ENCODE measurements around the gene EDC4. TPM values are rescaled to one million over a fixed set of nuclear protein-coding genes. Genes with fewer than 3 reads are reported as not detected.

The EDC4 gene
- total RNA-seq, 1 donor from 2014 or later, result 64.8 TPM

GRCh38 chr16:67856927-67857546, 15.8 kb upstream of the EDC4 start:
- Histone ChIP-seq H3K4me2 (ENCODE audit: low read length) (peak overlapping the region; percentile 71), H3K27ac (ENCODE audit: low read depth, low read length) (peak overlapping the region; percentile 98), H3K27me3 (ENCODE audit: insufficient read depth, low read length) (no peaks in the 10 kb centered on the region), H3K79me2 (ENCODE audit: insufficient read depth, low read length) (peaks cover 99% of the 10 kb centered on the region), H3K9ac (ENCODE audit: low read length) (peak overlapping the region; percentile 76), H4K20me1 (ENCODE audit: insufficient read depth, low read length) (peaks cover 90% of the 10 kb centered on the region), H3K4me1 (ENCODE audit: insufficient read depth, low read length) (peaks cover 40% of the 10 kb centered on the region), H2AFZ (ENCODE audit: low read depth, low read length) (no peak overlapping the region), H3K36me3 (ENCODE audit: insufficient read depth, low read length) (no peaks in the 10 kb centered on the region), H3K9me3 (ENCODE audit: insufficient read depth, low read depth, low read length) (no peaks in the 10 kb centered on the region), H3K4me3 (ENCODE audit: insufficient read depth, low read depth, low read length) (no peak overlapping the region)
- DNase-seq (ENCODE audit: low read depth) (no peak), FAIRE-seq (no peak)
- Mint-ChIP-seq H3K36me3 (ENCODE audit: low read depth, unreplicated experiment) (peaks cover 19% of the 10 kb centered on the region), H3K4me1 (ENCODE audit: low read depth, unreplicated experiment) (peaks cover 38% of the 10 kb centered on the region), H3K27me3 (ENCODE audit: low read depth, unreplicated experiment) (no peaks in the 10 kb centered on the region), H3K27ac (ENCODE audit: unreplicated experiment) (peak overlapping the region; percentile 96), H3K9me3 (ENCODE audit: unreplicated experiment) (no peaks in the 10 kb centered on the region), H3K4me3 (ENCODE audit: unreplicated experiment) (no peak overlapping the region)
- TF ChIP-seq, protein P1, sequence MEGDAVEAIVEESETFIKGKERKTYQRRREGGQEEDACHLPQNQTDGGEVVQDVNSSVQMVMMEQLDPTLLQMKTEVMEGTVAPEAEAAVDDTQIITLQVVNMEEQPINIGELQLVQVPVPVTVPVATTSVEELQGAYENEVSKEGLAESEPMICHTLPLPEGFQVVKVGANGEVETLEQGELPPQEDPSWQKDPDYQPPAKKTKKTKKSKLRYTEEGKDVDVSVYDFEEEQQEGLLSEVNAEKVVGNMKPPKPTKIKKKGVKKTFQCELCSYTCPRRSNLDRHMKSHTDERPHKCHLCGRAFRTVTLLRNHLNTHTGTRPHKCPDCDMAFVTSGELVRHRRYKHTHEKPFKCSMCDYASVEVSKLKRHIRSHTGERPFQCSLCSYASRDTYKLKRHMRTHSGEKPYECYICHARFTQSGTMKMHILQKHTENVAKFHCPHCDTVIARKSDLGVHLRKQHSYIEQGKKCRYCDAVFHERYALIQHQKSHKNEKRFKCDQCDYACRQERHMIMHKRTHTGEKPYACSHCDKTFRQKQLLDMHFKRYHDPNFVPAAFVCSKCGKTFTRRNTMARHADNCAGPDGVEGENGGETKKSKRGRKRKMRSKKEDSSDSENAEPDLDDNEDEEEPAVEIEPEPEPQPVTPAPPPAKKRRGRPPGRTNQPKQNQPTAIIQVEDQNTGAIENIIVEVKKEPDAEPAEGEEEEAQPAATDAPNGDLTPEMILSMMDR (IDR thresholded peaks at IDR 0.05; ENCODE audit: insufficient read depth, low read depth, low read length), result no peak
- no peak for TF ChIP-seq EZH2 (IDR thresholded peaks at IDR 0.05; ENCODE audit: insufficient read depth, low read length)

- Histone ChIP-seq H2AFZ (ENCODE audit: low read depth, low read length) (no peak overlapping the region), H3K4me2 (ENCODE audit: low read length) (peak overlapping the region; percentile 71), H3K9ac (ENCODE audit: low read length) (peak overlapping the region; percentile 83), H3K27ac (ENCODE audit: low read depth, low read length) (peak overlapping the region; percentile 98), H3K27me3 (ENCODE audit: insufficient read depth, low read length) (no peaks in the 10 kb centered on the region), H3K9me3 (ENCODE audit: insufficient read depth, low read depth, low read length) (no peaks in the 10 kb centered on the region), H3K79me2 (ENCODE audit: insufficient read depth, low read length) (peaks cover 99% of the 10 kb centered on the region), H3K36me3 (ENCODE audit: insufficient read depth, low read length) (no peaks in the 10 kb centered on the region), H4K20me1 (ENCODE audit: insufficient read depth, low read length) (peaks cover 93% of the 10 kb centered on the region), H3K4me3 (ENCODE audit: insufficient read depth, low read depth, low read length) (no peak overlapping the region), H3K4me1 (ENCODE audit: insufficient read depth, low read length) (peaks cover 47% of the 10 kb centered on the region)
- peak; percentile 88 for DNase-seq (ENCODE audit: low read depth)
- H3K4me3 Mint-ChIP-seq (ENCODE audit: unreplicated experiment), result peak overlapping the region; percentile 9
- peak overlapping the region; percentile 96 for H3K27ac Mint-ChIP-seq (ENCODE audit: unreplicated experiment)
- TF ChIP-seq, protein P1 (IDR thresholded peaks at IDR 0.05; ENCODE audit: insufficient read depth, low read depth, low read length), result no peak
- no peak for TF ChIP-seq EZH2 (IDR thresholded peaks at IDR 0.05; ENCODE audit: insufficient read depth, low read length)
- H3K36me3 Mint-ChIP-seq (ENCODE audit: low read depth, unreplicated experiment), result peaks cover 19% of the 10 kb centered on the region
- peaks cover 44% of the 10 kb centered on the region for H3K4me1 Mint-ChIP-seq (ENCODE audit: low read depth, unreplicated experiment)
- peak; percentile 70 for FAIRE-seq
- no peaks in the 10 kb centered on the region for H3K9me3 Mint-ChIP-seq (ENCODE audit: unreplicated experiment)
- H3K27me3 Mint-ChIP-seq (ENCODE audit: low read depth, unreplicated experiment), result no peaks in the 10 kb centered on the region
These were observed 15.2 kb upstream of the EDC4 start for GRCh38 chr16:67857547-67858233.

DNA sequence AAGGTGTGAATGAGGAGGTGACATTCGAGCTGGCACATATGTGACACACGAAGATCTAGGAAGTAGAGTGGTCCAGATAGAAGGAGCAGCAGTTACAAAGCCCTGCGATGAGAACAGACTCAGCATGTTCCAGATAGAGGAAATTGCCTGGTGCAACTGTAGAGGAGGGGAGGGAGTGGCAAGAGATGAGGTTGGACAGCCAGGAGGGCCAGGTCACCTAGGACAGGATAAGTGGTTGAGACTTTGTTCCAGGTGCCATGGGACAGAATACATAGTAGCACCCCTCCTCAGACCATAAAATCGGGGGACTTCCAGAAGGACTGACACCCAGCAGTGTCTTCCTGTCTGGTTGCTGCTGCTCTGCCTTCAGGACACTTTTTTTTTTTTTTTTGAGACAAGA, 14.4 kb upstream of the EDC4 start:
- H3K4me1 ChIP-seq (ENCODE audit: insufficient read depth, low read length), result peaks cover 55% of the 10 kb centered on the region
- peaks cover 94% of the 10 kb centered on the region for H4K20me1 ChIP-seq (ENCODE audit: insufficient read depth, low read length)
- H2AFZ ChIP-seq (ENCODE audit: low read depth, low read length), result no peak overlapping the region
- peak overlapping the region; percentile 57 for H3K4me2 ChIP-seq (ENCODE audit: low read length)
- no peaks in the 10 kb centered on the region for H3K9me3 ChIP-seq (ENCODE audit: insufficient read depth, low read depth, low read length)
- H3K36me3 ChIP-seq (ENCODE audit: insufficient read depth, low read length), result no peaks in the 10 kb centered on the region
- Mint-ChIP-seq H3K4me3 (ENCODE audit: unreplicated experiment) (no peak overlapping the region), H3K27ac (ENCODE audit: unreplicated experiment) (peak overlapping the region; percentile 96), H3K36me3 (ENCODE audit: low read depth, unreplicated experiment) (peaks cover 24% of the 10 kb centered on the region), H3K9me3 (ENCODE audit: unreplicated experiment) (no peaks in the 10 kb centered on the region), H3K4me1 (ENCODE audit: low read depth, unreplicated experiment) (peaks cover 51% of the 10 kb centered on the region), H3K27me3 (ENCODE audit: low read depth, unreplicated experiment) (no peaks in the 10 kb centered on the region)
- H3K27me3 ChIP-seq (ENCODE audit: insufficient read depth, low read length), result no peaks in the 10 kb centered on the region
- peaks cover 99% of the 10 kb centered on the region for H3K79me2 ChIP-seq (ENCODE audit: insufficient read depth, low read length)
- peak overlapping the region; percentile 83 for H3K9ac ChIP-seq (ENCODE audit: low read length)
- DNase-seq (ENCODE audit: low read depth) (no peak), FAIRE-seq (no peak)
- peak overlapping the region; percentile 98 for H3K27ac ChIP-seq (ENCODE audit: low read depth, low read length)
- TF ChIP-seq, protein P1 (IDR thresholded peaks at IDR 0.05; ENCODE audit: insufficient read depth, low read depth, low read length), result no peak
- no peak for TF ChIP-seq EZH2 (IDR thresholded peaks at IDR 0.05; ENCODE audit: insufficient read depth, low read length)
- no peak overlapping the region for H3K4me3 ChIP-seq (ENCODE audit: insufficient read depth, low read depth, low read length)
